Smooth muscle cell (in vitro differentiated cells): ENCODE data around the gene SS18L1. TPM values are rescaled to one million over a fixed set of nuclear protein-coding genes. Genes with fewer than 3 reads are reported as not detected.

ENCODE experiments used
- DNase-seq: peaks from one replicate; lab custom pipeline; 2025; ENCODE audit not compliant: unreplicated experiment; lab: John Stamatoyannopoulos, UW
- H2AFZ ChIP-seq: fragments of 200-600 bp; sonication (generic); 2 replicates; pipeline ENCODE4 v1.6.0; 2016; ENCODE audit warnings: antibody characterized with exemption, low read depth, mild to moderate bottlenecking
- H3F3A ChIP-seq: fragments of 200-600 bp; sonication (generic); 2 replicates; pipeline ENCODE4 v1.6.0; 2017; ENCODE audit warnings: antibody characterized with exemption, low read depth
- H3K27ac ChIP-seq: fragments of 200-600 bp; sonication (generic); 2 replicates; pipeline ENCODE4 v1.5.1; 2016; ENCODE audit warnings: low read depth, mild to moderate bottlenecking
- H3K27me3 ChIP-seq: fragments of 200-600 bp; sonication (generic); 2 replicates; pipeline ENCODE4 v1.6.1; 2016; ENCODE audit warnings: low read depth, mild to moderate bottlenecking
- H3K36me3 ChIP-seq: fragments of 200-600 bp; sonication (generic); 2 replicates; pipeline ENCODE4 v1.5.1; 2016; ENCODE audit warnings: low read depth
- H3K4me1 ChIP-seq: fragments of 200-600 bp; sonication (generic); 2 replicates; pipeline ENCODE4 v1.5.1; 2016; ENCODE audit warnings: low read depth
- H3K4me2 ChIP-seq: fragments of 200-600 bp; sonication (generic); 2 replicates; pipeline ENCODE4 v1.6.0; 2016; ENCODE audit warnings: mild to moderate bottlenecking
- H3K4me3 ChIP-seq: fragments of 200-600 bp; sonication (generic); 2 replicates; pipeline ENCODE4 v1.5.1; 2016; ENCODE audit warnings: mild to moderate bottlenecking
- H3K79me2 ChIP-seq: fragments of 200-600 bp; sonication (generic); 2 replicates; pipeline ENCODE4 v1.6.0; 2016; ENCODE audit warnings: low read depth, mild to moderate bottlenecking
- H3K9ac ChIP-seq: fragments of 200-600 bp; sonication (generic); 2 replicates; pipeline ENCODE4 v1.6.0; 2016; ENCODE audit warnings: low read depth
- H3K9me3 ChIP-seq: fragments of 200-600 bp; sonication (generic); replicated peaks from 2 replicates; pipeline ENCODE4 v1.5.1; 2016; ENCODE audit warnings: low read depth
- H4K20me1 ChIP-seq: fragments of 200-600 bp; sonication (generic); 2 replicates; pipeline ENCODE4 v1.6.0; 2016; ENCODE audit warnings: low read depth
- WGBS: methylation state at CpG from one replicate; pipeline ENCODE4 v1.1.7; 2016; ENCODE audit warnings: low lambda C conversion rate; 5-methylcytosine and 5-hydroxymethylcytosine counted together
- polyA plus RNA-seq: library from polyadenylated mRNA; unstranded; fragments of >200 nt; fragmentation: Nextera tagmentation; extraction: Ambion mirVana; gene quantifications from 2 replicates; pipeline ENCODE4 v1.2.1, GENCODE V29; 2016
- total RNA-seq: library from RNA; depleted of rRNA; stranded (reverse); fragments of >200 nt; gene quantifications from 2 replicates; pipeline ENCODE4 v1.2.3, GENCODE V29; 2014
- TF ChIP-seq, protein P1 (sequence below): fragments of 200-600 bp; sonication (generic); IDR thresholded peaks from 2 replicates; pipeline ENCODE4 v1.5.1; 2017; ENCODE audit warnings: borderline replicate concordance, mild to moderate bottlenecking, antibody characterized with exemption; ENCODE audit not compliant: insufficient read depth, poor library complexity, severe bottlenecking

Gene SS18L1
- total and polyA plus RNA-seq, 2 experiments from 2014 or later: 2.3 to 10.1 TPM

GRCh38 chr20:62186887-62187866 is 43.6 kb downstream of the SS18L1 start:
- TF ChIP-seq, protein P1, sequence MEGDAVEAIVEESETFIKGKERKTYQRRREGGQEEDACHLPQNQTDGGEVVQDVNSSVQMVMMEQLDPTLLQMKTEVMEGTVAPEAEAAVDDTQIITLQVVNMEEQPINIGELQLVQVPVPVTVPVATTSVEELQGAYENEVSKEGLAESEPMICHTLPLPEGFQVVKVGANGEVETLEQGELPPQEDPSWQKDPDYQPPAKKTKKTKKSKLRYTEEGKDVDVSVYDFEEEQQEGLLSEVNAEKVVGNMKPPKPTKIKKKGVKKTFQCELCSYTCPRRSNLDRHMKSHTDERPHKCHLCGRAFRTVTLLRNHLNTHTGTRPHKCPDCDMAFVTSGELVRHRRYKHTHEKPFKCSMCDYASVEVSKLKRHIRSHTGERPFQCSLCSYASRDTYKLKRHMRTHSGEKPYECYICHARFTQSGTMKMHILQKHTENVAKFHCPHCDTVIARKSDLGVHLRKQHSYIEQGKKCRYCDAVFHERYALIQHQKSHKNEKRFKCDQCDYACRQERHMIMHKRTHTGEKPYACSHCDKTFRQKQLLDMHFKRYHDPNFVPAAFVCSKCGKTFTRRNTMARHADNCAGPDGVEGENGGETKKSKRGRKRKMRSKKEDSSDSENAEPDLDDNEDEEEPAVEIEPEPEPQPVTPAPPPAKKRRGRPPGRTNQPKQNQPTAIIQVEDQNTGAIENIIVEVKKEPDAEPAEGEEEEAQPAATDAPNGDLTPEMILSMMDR: no peak
- no peaks in the 10 kb centered on the region for H3K27me3 ChIP-seq
- H3K4me1 ChIP-seq: peaks cover 4% of the 10 kb centered on the region
- H4K20me1 ChIP-seq: peaks cover 49% of the 10 kb centered on the region
- no peak overlapping the region for H3K4me3 ChIP-seq
- peaks cover 77% of the 10 kb centered on the region for H3K79me2 ChIP-seq
- no peaks in the 10 kb centered on the region for H3F3A ChIP-seq
- H3K9ac ChIP-seq: no peak overlapping the region
- no peaks in the 10 kb centered on the region for H3K9me3 ChIP-seq
- no peak overlapping the region for H3K27ac ChIP-seq
- no peaks in the 10 kb centered on the region for H3K36me3 ChIP-seq
- 85% methylated on average over 13 of the region's 13 CpGs for WGBS
- no peak for DNase-seq
- no peak overlapping the region for H2AFZ ChIP-seq
- no peak overlapping the region for H3K4me2 ChIP-seq

DNA sequence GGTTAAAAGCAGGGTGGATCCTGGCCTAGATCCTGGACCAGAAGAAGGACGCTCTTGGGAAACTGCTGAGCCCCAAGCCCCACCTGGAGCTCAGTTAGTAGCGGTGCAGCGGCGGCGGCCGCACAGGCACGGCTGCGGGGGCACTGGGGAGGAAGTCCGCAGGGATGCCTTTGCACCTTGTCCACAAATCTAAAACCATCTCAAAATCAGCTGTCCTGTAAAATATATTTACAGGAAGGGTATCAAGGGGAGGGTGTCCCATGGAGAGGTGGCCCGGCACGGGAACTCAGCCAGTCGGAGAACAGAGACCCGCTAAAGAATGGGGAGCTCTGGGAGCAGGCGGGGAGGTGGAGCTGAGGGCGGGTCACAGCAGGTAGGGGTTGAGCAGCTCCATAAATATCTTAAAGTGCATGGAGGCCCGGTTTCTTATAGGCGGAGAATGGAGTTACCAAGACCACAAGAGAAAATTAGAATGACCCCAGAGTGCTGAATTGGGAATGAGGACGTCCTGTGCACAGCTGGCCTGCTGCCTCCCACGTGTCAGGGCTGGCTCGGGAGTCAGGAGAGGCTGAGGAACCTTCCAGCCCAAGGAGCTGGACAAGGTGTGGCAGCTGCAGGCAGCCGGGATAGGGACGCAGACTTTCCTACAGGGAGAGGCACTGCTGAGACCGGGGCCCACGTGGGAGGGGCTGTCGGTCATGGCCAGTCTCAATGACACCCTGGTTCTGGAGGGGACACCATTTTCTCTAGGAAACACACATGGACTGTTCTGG is 47.3 kb downstream of the SS18L1 start:
- WGBS: 95% methylated on average over 25 of the region's 25 CpGs
- no peaks in the 10 kb centered on the region for H3F3A ChIP-seq
- no peaks in the 10 kb centered on the region for H3K36me3 ChIP-seq
- no peak overlapping the region for H3K9ac ChIP-seq
- no peak for DNase-seq
- H2AFZ ChIP-seq: no peak overlapping the region
- H3K4me1 ChIP-seq: no peaks in the 10 kb centered on the region
- no peak overlapping the region for H3K27ac ChIP-seq
- no peaks in the 10 kb centered on the region for H3K9me3 ChIP-seq
- TF ChIP-seq, protein P1: no peak
- no peak overlapping the region for H3K4me2 ChIP-seq
- no peaks in the 10 kb centered on the region for H3K27me3 ChIP-seq
- H3K79me2 ChIP-seq: peaks cover 61% of the 10 kb centered on the region
- H4K20me1 ChIP-seq: peaks cover 81% of the 10 kb centered on the region
- H3K4me3 ChIP-seq: no peak overlapping the region

- Histone ChIP-seq H3K36me3 (no peaks in the 10 kb centered on the region), H3K4me2 (no peak overlapping the region), H3K4me1 (no peaks in the 10 kb centered on the region), H3K27me3 (no peaks in the 10 kb centered on the region), H3K79me2 (peaks cover 52% of the 10 kb centered on the region), H4K20me1 (peaks cover 82% of the 10 kb centered on the region), H3K9me3 (no peaks in the 10 kb centered on the region), H2AFZ (no peak overlapping the region), H3F3A (no peaks in the 10 kb centered on the region), H3K27ac (no peak overlapping the region), H3K4me3 (no peak overlapping the region), H3K9ac (no peak overlapping the region)
- WGBS: 96% methylated on average over 14 of the region's 14 CpGs
- DNase-seq: no peak
- TF ChIP-seq, protein P1: no peak
These were observed 48.4 kb downstream of the SS18L1 start for GRCh38 chr20:62191781-62192559.
